Neural progenitor cell (in vitro differentiated cells): ENCODE data around the gene LBX2.

Source experiments
- CTCF ChIP-seq: fragments of 200-600 bp; sonication (generic); IDR thresholded peaks from 2 replicates; pipeline ENCODE4 v1.5.1; 2017; ENCODE audit warnings: antibody characterized with exemption, mild to moderate bottlenecking
- EZH2 ChIP-seq: fragments of 200-600 bp; sonication (generic); IDR thresholded peaks from 2 replicates; pipeline ENCODE4 v1.6.1; 2017; ENCODE audit warnings: antibody characterized with exemption, mild to moderate bottlenecking, moderate library complexity

GRCh38 chr2:74482801-74483674 lies 16.4 kb downstream of the LBX2 start, which contains the start of the genes CCDC142 and TTC31:
- peak; percentile 93 for TF ChIP-seq CTCF
- TF ChIP-seq EZH2: no peak
